HG02870 (cell line): ENCODE data around the gene BAZ1A.
"Not testable (repeated sequence)": the region's sequence is repeated elsewhere in the genome, so short reads cannot be mapped to it uniquely, and the experiment has no call there.

Experiments used
- ATAC-seq: cut with Tn5 transposase; IDR thresholded peaks from one replicate; pipeline ENCODE4 v1.9.1; 2021; ENCODE audit warnings: mild to moderate bottlenecking, moderate library complexity; ENCODE audit not compliant: unreplicated experiment

The BAZ1A gene

DNA sequence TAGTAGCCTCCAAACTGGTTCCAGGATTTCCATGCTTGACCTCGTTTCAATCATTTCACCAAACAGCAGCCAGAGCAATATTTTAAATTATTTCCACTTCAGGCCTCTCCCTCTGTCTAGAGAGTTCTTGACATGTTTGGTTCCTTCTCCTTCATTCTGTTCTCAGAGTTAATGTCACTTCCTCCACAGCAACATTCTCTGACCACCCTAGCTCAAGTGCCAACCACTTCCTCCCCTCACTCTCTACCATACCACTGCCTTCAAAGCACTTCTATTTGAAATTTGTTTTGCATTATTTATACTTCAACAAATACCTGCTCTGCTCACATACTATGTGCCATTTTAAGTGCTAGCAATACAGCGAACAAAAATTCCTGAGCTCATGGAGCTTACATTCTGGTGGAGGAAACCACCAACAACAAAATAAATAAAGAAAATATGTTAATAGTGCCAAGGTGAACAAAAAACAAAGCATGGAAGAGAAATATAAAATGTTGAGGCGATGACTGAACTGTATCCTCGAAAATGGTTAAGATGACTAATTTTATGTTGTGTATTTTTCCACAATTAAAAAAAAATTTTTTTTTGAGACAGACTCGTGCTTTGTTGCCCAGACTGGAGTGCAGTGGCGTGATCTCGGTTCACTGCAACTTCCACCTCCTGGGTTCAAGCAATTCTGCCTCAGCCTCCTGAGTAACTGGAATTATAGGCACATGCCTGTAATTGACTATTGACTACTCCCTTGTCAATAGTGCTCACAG is 17.3 kb downstream of the BAZ1A start:
- ATAC-seq = no peak

- ATAC-seq = no peak
Observed at GRCh38 chr14:34853041-34853440, 22.1 kb downstream of the BAZ1A start.

DNA sequence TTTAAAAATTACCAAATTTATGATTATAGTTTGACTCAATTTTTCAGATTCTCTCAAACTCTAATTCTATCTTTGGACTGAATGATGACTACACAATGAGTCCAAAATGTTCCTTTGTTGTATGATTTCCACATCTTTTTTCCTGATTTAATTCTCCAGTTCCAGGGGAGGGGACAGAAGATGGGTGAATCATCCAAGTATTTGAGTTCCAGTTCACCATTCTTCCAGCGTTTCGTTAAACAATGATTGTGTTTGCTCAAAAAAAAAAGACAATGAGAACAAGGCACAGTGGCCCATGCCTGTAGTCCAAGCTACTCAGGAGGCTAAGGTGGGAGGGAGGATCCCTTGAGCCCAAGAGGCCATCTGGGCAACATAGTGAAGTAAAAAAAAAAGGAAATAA is 23.8 kb downstream of the BAZ1A start:
- no peak for ATAC-seq

GRCh38 chr14:34845869-34846268 is 29.3 kb downstream of the BAZ1A start:
- no peak for ATAC-seq

- peak; percentile 65 for ATAC-seq
Observed at GRCh38 chr14:34843011-34843554, 32.1 kb downstream of the BAZ1A start.

DNA sequence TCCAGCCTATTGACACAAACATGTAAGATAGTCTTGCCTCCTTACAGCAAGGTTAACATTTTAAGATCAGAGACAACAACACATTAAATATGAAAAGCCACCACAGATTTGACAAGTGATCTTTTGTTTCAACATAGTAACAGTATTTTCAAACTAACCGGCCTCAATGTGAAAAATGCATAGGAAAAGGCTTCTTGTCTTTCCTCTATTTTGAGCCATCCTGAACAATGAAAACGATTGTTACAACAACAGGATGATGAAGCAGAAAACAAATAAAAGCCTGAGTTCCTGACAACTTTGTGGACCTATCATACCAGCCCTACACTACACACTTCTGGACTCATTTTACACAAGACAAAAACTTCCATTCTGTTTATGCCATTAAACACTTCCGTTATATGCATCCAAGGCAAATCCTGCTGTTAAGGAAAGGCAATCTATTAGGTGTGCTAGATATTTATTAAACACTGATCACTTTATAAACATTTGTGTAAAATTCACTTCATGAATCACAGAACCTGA is 37.3 kb downstream of the BAZ1A start:
- ATAC-seq = no peak

DNA sequence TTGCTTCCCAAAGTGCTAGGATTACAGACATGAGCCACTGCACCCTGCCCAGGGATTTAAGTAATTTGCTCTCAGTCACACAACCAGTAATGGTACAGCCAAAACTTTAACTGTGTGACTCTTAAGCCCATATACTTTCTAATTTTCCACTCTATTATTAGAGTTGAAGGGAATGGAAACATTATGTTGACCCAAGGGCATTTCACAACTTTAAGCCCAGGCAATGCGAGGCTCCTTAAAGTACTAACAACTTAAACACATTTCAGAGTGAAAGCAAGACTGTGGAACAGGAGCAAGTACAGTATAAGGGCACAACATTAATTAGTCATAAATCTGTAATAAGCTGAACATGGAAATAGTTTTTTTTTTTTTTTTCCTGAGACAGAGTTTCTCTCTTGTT is 39.8 kb downstream of the BAZ1A start:
- ATAC-seq = no peak

DNA sequence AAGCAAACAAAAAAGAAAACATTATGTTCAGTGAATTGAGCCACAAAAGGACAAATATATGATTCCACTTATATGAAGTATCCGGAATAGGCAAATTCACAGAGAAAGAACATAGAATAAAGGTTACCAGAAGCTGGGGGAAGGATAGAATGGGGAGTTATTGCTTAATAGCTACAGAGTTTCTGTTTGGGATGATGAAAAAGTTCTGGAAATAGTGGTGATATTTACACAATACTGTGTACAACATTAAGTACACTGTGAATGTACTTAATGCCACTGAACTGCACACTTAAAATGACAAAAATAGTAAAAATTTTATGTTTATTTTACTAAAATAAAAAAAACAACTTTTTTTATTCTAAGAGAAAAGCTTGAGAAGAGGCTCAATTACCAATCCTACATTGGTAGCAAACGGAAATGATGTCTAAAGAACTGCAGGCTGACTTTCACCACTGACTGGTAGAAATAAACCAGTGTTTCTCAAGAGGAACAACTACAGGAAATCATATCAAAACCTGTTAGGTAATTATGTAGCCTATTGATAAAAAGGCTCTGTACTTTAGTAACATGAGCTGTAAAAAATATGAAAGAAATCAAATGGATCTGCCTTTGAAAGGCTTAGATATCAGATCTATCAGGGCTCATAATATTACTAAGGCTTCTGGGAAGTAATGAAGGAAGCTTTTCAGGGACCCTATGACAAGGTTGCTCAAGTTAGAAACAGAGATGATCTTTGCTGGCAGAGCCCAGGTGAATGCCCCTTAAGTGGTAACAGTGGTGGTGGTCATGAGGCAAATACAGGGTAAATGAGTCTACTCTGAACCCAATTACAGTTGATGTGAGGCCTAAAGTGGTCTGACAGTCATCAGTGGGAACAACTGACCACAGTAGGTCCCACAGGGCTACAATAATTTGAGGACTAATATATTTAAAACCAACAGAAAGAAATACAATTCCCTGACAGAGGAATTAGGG is 41.3 kb downstream of the BAZ1A start:
- ATAC-seq = no peak

- no peak for ATAC-seq
Observed at GRCh38 chr14:34826661-34827060, 48.5 kb downstream of the BAZ1A start.

GRCh38 chr14:34824826-34825225 is 50.3 kb downstream of the BAZ1A start:
- no peak for ATAC-seq

GRCh38 chr14:34824256-34824655 is 50.9 kb downstream of the BAZ1A start:
- ATAC-seq = no peak

DNA sequence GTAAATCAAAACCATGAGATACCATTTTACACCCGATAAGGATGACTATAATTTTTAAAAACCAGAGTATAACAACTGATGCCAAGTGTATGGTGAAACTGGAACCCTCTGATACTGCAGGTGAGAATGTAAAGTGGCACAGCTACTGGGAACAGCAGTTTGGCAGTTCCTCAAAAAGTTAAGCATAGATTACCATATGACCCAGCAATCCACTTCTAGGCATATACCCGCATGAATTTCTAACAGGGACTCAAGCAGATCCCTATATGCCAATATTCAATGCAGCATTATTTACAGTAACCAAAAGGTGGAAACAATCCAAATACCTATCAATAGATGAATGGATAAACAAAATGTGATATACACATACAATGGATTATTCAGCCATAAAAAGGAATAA is 57.4 kb downstream of the BAZ1A start:
- ATAC-seq = no peak

DNA sequence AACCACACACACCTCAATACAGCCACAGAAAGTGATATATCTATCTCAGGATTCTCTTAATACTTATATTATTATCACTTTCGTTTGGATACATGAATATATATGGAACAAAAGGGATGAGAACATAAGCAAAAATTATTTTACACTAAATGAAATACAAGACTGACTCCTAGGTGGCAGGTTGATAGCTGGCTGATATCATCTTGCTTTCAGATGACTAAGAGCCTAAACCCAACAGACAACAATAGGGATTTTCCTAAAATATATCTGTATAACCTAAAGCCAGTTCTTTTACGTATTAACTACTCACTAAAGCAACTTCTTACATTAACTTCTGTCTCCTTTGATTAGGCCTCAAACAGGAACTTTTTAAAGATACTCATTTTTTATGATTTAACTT is 65.1 kb downstream of the BAZ1A start:
- ATAC-seq = no peak

- ATAC-seq = no peak
Observed at GRCh38 chr14:34806257-34806656, 68.9 kb downstream of the BAZ1A start.

DNA sequence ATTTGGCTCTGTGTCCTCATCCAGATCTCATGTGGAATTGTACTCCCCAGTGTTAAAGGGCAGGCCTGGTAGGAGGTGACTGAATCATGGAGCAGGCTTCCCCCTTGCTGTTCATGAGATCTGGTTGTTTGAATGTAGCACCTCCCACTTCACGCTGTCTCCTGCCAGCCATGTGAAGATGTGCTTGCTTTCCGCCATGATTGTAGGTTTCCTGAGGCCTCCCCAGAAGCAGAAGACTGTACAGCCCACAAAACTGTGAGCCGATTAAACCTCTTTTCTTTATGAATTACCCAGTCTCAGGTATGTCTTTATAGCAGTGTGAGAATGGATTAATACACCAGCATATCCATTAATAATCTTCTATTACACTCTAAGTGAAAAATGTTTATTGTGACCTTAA is 70.2 kb downstream of the BAZ1A start:
- ATAC-seq = no peak

DNA sequence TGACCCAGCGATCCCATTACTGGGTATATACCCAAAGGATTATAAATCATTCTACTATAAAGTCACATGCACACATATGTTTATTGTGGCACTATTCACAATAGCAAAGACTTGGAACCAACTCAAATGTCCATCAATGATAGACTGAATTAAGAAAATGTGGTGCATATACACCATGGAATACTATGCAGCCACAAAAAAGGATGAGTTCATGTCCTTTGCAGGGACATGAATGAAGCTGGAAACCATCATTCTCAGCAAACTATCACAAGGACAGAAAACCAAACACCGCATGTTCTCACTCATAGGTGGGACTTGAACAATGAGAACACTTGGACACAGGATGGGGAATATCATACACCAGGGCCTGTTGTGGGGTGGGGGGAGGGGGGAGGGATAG is 76.3 kb downstream of the BAZ1A start:
- not testable (repeated sequence) for ATAC-seq

DNA sequence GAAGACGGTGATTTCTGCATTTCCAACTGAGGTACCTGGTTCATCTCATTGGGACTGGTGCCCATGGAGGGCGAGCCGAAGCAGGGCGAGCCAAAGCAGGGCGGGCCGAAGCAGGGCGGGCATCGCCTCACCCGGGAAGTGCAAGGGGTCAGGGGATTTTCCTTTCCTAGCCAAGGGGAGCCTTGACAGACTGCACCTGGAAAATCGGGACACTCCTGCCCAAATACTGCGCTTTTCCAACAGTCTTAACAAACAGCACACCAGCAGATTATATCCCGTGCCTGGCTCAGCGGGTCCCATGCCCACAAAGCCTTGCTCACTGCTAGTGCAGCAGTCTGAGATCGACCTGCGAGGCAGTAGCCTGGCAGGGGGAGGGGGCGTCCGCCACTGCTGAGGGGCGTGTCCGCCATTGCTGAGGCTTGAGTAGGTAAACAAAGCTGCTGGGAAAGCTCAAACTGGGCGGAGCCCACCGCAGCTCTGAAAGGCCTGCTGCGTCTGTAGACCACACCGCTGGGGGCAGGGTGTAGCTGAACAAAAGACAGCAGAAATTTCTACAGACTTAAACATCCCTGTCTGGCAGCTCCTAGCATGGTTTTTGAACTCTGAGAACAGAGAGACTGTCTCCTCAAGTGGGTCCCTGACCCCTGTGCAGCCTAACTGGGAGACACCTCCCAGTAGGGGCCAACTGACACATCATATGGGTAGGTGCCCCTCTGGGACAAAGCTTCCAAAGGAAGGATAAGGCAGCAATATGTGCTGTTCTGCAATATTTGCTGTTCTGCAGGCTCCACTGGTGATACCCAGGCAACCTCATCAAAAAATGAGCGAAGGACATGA is 77.2 kb downstream of the BAZ1A start:
- ATAC-seq = no peak

GRCh38 chr14:34796902-34797301 is 78.3 kb downstream of the BAZ1A start:
- no peak for ATAC-seq

- ATAC-seq = no peak
Observed at GRCh38 chr14:34794941-34795340, 80.2 kb downstream of the BAZ1A start.

GRCh38 chr14:34794217-34794616 is 80.9 kb downstream of the BAZ1A start:
- no peak for ATAC-seq

- ATAC-seq = no peak
Observed at GRCh38 chr14:34792598-34792997, 82.6 kb downstream of the BAZ1A start.
